Renal pelvis (tissue), 4 donors: ENCODE results near the gene R3HDM4. TPM values are rescaled to one million over a fixed set of nuclear protein-coding genes. Genes with fewer than 3 reads are reported as not detected.
"Not testable (repeated sequence)": the region's sequence is repeated elsewhere in the genome, so short reads cannot be mapped to it uniquely, and the experiment has no call there.

Experiments used
- DNase-seq: peaks from one replicate; pipeline ENCODE4 v3.0.0-alpha.2; 2013
- polyA plus RNA-seq, 3 donors: library from polyadenylated mRNA; unstranded; fragments of 120-200 nt; gene quantifications; one replicate each; pipeline ENCODE4 v1.2.1, GENCODE V29; 2013; ENCODE audit not compliant: insufficient read length in 3 of 3

The R3HDM4 gene
- polyA plus RNA-seq, 3 donors, result 43.1 to 58.3 (median 51.9) TPM

GRCh38 chr19:862581-863314 is 50.3 kb downstream of the R3HDM4 start:
- no peak for DNase-seq

GRCh38 chr19:861756-862580 is 51.1 kb downstream of the R3HDM4 start:
- DNase-seq, result no peak

DNA sequence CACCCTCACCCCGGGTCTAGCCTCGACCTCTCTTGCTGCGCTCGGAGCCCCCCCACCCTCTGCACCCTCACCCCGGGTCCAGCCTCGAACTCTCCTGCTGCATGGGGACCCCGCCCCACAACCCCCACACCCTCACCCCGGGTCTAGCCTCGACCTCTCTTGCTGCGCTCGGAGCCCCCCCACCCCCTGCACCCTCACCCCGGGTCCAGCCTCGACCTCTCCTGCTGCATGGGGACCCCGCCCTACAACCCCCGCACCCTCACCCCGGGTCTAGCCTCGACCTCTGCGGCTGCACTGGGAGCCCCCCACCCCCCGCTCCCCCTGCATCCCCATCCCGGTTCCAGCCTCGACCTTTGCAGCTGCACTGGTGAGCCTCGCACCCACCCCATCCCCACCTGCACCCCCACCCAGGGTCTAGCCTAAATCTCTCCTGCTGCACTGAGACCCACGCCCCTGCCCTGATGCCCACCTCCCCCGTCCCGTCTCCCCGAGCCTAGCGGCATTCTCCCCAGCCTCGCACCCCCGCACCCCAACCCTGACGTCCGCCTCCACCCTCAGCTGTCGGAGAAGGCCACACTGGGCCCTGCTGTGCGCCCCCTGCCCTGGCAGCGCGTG is 51.8 kb downstream of the R3HDM4 start:
- no peak for DNase-seq

DNA sequence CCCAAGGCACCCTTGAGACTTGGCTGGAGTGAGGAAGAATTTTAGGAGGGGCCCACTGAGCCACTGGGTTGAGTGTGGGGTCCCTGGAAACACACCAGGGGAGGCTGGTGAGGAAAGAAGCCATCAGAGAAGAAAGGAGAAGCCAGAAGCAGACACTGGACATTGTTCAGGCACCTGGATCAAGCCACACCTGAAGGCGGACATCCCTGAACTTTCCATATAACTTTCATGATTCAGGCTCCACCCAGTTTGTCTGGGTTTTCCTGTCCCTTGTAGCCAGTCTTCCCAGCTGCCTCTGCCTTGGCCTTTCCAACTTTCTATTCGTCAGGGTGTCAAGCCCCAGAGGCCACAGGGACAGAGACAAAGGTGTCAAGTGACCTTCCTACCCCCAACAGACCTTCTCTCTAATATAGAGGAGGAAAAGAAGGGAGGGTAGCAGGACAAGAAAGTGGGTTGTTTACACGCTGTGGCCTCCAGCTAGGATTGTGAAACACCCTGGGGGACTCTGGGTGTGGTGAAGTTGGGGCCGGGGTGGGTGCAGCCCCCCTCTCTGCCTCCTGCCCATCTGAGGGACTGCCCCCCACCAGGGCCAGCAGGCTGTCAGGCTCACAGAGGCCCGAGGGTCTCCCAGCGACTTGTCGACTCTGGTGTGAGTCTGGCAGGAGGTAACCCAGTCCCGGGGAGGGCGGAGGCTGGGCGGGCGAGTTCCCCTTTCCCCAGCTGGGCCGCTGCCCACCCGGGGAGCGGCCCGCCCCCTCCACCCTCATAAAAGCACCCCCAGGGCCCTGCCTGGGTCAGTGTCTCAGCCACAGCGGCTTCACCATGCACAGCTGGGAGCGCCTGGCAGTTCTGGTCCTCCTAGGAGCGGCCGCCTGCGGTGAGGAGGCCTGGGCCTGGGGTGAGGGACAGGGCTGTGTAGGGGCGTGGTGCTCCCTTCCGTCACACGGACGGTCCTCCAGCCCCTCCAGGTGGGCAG is 53.9 kb downstream of the R3HDM4 start, which contains the start of gene CFD:
CFD (plus strand) TSS at position 797 of the 976 bp plus-strand sequence; CDS start at position 823, 26 bp downstream.
- no peak for DNase-seq

DNA sequence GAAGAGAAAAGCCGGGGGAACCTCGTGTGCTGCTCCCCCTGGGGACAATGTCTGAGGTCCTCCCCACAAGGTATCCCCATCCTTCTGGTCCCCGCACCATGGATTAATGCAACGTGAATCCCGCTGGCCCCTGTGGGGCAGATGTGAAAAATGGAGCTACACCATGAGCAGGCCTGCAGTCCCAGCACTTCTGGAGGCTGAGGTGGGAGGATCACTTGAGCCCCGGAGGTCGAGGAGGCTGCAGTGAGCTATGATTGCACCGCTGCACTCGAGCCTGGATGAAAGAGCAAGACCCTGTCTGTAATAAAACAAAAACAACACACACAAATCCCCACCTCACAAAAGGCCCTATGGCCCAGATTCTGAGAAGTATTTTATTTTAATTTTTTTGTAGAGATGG is 54.7 kb downstream of the R3HDM4 start:
- DNase-seq, result no peak

DNA sequence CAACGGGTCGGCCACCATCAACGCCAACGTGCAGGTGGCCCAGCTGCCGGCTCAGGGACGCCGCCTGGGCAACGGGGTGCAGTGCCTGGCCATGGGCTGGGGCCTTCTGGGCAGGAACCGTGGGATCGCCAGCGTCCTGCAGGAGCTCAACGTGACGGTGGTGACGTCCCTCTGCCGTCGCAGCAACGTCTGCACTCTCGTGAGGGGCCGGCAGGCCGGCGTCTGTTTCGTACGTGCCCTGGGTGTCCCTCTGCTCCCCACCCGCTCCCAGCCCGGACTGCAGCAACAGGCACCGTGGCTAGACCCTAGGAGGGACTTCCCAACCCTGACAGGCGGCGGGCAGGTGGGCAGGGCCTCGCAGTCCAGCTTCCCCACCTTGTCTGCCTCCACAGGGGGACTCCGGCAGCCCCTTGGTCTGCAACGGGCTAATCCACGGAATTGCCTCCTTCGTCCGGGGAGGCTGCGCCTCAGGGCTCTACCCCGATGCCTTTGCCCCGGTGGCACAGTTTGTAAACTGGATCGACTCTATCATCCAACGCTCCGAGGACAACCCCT is 57.4 kb downstream of the R3HDM4 start:
- no peak for DNase-seq

DNA sequence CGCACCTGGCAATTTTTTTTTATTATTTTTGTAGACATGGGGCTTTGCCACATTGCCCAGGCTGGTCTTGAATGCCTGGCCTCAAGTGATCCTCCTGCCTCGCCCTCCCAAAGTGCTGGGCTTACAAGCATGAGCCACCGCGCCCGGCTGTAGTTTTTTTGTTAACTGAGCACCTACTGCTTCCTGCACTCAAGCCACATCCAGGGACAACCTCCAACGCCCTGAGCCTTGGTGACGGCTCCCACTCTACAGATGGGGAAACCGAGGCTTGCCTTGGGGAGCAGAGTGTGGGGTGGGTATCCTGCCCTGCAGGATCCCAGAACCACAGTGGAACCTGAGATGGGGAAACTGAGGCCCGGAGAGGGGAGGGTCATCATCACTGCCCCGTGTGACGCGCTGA is 57.9 kb downstream of the R3HDM4 start:
- no peak for DNase-seq

DNA sequence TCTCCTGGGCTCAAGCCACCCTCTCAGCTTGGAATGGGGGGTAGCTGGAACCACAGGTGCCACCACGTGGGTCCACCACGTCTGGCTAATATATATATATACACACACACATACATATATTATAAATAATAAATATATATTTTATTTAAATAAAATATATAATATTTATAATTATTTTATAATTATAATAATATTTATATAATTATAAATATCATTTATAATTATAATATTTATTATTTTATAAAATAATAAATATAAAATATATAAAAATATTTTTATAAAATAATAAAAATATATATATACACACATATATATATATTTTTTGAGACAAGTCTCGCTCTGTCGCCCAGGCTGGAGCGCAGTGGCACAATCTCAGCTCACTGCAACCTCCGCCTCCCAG is 58.5 kb downstream of the R3HDM4 start:
- no peak for DNase-seq

GRCh38 chr19:853614-854220 is 59.3 kb downstream of the R3HDM4 start:
- DNase-seq, result not testable (repeated sequence)

DNA sequence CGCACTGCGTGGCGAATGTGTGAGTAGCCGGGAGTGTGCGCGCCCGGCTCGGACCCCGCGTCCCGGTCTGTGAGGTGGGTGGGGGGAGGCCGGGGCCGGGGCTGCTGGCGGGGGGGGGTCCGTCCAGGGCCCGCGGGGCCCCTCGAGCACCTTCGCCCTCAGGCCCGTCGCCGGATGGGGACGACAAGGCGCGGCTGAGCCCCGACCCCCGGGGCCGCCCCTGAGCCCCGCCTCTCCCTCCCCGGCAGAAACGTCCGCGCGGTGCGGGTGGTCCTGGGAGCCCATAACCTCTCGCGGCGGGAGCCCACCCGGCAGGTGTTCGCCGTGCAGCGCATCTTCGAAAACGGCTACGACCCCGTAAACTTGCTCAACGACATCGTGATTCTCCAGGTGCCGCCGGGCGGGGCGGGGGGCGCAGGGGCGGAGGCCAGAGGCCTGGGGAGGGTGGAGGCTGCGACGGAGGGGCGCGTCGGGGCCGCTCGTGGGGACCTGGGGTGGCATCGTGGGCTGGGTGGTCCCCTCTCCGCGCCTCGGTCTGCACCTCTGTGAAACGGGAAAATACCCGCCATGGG is 59.9 kb downstream of the R3HDM4 start:
- no peak for DNase-seq

- DNase-seq, result no peak
These were observed 60.6 kb downstream of the R3HDM4 start, which contains the start of gene ELANE for GRCh38 chr19:852136-853013. Gene ELANE, plus strand, starts transcription at chr19:852303. Its CDS starts 26 bp downstream, at chr19:852329.

DNA sequence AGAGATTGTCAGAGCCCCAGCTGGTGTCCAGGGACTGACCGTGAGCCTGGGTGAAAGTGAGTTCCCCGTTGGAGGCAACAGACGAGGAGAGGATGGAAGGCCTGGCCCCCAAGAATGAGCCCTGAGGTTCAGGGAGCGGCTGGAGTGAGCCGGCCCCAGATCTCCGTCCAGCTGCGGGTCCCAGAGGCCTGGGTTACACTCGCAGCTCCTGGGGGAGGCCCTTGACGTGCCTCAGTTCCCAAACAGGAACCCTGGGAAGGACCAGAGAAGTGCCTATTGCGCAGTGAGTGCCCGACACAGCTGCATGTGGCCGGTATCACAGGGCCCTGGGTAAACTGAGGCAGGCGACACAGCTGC is 62.1 kb downstream of the R3HDM4 start:
- DNase-seq, result no peak

- peak; percentile 64 for DNase-seq
These were observed 62.6 kb downstream of the R3HDM4 start for GRCh38 chr19:850221-850978.

DNA sequence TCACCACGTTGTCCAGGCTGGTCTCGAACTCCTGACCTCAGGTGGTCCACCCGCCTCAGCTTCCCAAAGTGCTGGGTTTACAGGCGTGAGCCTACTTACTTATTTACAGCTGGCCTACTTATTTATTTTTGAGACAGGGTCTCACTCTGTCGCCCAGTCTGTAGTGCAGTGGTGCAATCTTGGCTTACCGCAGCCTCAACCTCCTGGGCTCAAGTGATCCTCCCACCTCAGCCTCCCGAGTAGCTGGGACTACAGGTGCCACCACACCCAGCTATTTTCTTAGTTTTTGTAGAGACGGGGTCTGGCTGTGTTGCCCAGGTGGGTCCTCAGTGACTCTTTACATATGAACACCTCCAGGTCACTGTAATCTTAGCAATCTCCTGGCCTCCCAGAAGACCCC is 63.8 kb downstream of the R3HDM4 start:
- not testable (repeated sequence) for DNase-seq

DNA sequence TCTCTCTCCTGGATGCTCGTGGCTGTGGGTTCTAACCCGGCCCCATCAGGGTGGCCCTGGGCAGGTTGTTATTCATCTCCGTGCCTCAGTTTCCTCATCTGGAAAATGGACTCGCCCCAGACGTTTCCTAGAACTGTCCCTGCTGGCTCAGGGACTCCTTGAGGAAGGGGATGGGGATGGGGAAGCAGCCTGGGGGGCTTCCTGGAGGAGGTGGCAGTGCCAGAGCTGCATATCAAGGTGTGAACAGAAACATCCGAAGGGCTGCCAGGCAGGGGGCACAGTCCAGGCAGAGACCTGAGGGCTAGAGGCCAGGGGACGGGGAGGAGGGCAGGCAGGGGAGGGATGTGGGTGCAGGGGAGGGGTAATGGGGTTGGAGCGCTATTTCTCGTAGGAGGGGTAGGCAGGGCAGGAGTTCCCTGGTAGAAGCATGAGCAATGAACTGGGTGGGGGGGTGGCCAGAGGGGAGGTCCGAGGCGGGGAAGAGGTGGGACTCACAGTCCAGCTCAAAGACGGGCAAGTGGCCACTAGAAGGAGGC is 64.6 kb downstream of the R3HDM4 start:
- DNase-seq, result no peak
